Activated CD8-positive, alpha-beta memory T cell treated with anti-CD3 and anti-CD28 coated beads for 48 hours (primary cell): ENCODE data around the gene RALGPS1.

Experiments
- DNase-seq, 3 experiments: peaks; one replicate each; pipeline ENCODE4 v3.0.0-alpha.2; 2020; ENCODE audit warnings: low read depth in 2 of 3, low spot score in 2 of 3

The RALGPS1 gene

DNA sequence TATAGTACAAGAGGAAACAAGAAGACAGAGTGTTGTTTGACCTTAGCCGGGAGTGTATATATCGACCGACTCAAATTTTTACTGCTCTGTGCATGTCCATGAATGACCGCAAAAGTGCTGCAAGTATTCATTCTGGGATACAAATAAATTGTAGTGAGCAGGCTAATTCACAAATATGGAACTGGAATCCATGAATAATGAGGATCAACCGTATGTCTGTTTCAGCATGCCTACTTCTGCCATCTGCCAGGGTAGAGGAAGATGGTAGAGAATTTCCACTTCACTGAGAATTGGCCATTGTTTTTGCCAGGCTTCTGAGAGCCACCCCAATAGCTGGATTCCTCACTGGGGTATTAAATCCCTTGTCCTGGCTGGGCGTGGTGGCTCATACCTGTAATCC, 8.5 kb upstream of the RALGPS1 start:
- DNase-seq: no peak

DNA sequence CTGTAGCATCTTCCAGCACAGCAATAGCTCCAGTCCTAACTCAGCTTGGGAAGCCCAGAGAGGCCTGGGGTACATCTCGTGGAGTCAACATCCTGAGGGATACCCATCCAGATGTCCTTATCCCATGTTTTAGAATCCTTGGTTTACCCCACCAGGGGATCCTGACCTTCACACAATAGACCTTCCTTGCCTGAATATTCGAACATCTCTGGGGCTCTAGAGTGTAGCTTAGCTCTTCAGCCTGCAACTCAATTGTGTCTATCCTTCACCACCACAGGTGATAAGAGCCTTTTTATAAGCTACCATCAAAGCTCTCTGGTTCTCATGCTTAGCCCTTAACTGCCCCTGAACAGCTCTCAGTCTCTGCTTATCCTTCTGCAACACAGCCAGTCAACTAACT, 7.5 kb upstream of the RALGPS1 start:
- DNase-seq: no peak

DNA sequence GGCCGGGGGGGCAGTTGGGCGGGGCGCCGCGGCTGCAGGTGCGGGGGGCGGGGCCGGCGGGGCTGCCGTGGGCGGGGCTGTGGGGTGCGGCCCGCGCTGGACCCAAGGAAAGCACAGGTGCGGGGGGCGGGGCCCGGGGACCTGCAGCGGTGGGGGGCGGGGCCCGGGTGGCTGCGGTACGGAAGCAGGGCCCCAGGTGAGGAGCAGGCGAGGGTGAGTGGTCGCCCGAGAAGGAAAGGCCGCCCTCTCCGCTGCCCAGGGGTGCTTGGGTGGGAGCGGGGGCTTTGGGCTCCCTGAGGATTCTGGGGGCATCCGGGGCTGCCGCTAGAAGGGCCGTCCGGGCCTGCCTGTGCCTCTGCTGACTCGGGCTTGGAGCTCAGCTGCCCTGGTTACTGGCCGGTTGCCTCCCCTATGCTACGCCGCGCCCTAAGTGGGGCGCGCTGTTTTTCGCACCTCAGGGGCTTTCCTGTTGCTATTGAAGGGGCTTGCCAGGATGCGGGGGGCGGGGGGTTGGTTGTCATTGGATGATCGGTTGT, 767 bp downstream of the RALGPS1 start:
- no peak for DNase-seq

DNA sequence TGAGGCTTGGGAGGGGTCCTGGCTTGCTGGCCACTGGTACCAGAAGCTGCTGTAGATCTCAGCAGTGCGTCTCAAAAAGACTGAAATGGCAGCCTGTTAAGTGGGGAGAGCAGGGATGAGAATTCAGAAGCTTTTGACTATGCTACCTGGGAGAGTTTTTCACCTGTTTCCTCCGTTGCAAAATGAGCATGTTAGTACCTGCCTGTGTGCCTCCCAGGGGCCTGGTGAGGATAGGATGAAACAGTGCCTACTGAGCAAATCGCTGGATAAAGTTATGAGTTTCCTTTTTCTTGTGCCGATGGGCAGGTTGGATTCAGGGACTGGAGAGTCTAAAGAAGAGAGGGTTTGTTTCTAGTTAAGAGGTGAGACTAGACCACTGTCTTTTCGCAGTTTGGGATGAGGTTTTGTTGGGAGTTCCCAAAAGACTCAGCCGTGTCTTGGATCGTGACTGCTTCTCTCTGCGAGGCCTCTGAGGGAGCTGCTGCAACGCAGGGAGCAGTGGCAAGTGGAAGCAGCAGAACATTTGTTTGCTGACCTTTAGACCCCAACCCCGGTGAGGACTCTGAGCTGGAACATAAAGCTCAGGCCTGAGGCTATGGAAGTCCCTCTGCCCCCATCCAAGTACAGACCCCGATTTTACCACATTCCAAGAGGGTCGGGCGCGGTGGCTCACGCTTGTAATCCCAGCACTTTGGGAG, 1.4 kb downstream of the RALGPS1 start:
- DNase-seq: no peak

DNA sequence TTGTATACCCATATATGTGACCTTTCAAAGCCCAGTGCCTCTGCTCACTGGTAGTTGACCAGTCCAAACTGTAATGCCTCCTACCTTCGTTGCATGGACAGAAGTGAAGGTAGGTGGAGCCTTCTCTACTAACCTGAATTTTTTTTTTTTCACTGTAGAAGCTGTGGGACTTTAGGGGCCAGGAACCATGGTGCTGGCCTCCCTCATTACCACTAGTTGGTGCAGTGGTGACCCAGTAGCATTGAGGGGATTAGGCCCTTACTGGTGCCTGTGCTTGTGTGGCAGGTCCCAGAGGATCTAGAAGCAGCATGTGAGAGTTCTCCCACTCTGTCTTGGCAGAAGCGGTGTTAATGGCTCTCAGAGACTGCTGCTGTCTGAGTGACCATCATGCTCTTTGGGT, 2.3 kb downstream of the RALGPS1 start:
- no peak for DNase-seq

DNA sequence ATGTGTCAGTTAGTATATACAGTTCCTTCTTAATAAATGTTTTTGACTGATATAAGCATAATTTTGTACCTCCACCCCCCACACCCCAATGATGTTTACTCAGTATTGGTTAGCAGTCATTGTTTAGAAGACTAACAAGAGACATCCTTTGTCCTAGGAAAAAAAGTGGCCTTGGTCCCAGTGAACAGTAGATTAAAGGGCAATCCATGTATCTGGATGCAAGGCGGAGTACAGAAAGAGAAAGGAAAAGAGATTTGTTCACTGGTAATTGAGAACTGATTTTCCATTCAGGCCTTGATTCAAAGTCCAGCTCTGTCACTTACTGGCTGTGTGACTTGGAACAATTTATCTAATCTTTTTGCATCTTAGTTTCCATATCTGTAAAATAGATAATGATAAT, 4.6 kb downstream of the RALGPS1 start:
- DNase-seq: no peak

DNA sequence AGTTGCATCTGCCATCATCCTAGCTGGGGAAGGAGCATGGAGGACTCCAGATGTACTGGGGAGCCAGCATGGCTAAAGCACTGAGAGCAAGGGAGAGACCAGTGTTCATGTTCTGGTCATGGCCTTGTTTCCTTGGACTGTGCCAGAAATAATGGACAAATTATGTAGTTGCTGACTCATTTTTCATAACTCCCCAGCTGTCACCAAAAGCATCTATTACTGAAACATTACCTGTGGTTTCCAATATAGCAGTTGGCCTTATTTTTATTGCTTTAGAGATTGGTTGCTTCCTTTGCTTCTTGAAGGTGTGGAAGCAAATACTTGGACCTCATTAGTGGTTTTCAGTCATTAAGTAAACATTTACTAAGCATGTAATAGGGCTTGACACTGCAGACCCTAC, 11.3 kb downstream of the RALGPS1 start:
- no peak for DNase-seq

DNA sequence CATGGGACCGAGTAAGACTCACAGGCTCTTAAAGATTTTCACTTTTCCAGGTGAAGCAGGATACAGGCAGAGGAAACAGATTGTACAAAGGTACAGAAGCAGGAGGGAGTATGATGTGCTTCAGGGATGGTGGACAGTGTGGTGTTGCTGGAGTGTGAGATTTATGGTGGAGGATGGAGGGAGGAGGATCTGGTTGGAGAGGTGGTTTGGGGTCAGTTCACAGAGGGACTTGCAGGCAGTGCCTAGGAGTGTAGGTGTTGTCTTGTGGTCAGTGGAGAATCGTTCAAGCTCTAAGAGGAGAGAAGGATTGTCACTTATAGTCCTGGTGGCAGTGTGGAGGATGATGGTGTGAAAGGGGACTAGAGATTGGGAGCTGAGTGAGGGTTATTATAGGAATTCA, 11.8 kb downstream of the RALGPS1 start:
- no peak for DNase-seq

DNA sequence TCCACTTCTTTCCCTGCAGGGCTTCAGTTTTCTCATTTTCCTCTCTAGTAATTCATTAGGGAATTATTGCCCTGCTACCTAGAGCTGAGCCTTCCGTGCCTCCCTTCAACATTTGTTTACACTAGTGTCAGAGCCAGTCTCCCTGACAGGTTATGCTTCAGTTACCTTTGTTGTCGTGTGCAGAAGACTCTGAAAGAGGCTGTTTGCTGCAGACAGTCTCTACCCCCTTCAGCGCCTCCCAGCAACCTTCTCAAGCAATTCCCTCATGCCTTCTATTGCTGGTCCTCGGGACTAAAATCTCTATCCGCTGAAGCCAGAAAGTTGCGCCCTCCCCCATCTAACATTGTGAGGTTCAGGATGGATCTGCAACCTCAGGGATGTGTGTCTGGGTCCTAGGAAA, 12.8 kb downstream of the RALGPS1 start:
- DNase-seq: no peak

DNA sequence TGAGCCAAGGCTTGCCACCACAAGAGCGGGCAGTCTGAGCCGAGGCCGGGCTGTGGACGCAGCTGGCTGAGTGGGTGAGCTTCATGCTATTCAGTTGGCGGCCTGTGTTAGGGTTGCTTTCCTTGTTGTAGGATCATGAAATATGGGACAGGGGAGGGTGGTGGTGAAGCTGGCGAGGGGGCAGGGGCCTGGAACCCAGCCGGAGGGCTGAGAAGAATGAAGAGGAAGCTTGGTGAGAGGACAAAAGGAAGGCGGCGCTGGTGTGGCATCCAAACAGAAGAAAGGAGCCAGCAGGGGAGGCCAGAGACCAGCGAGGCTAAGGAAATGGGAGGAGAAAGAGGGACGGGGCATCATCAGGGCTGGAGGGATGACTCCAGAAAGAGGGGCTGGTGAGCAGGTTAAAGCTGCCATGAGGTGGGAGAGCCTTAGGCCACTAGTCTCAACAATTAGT, 18.3 kb downstream of the RALGPS1 start:
- no peak for DNase-seq

DNA sequence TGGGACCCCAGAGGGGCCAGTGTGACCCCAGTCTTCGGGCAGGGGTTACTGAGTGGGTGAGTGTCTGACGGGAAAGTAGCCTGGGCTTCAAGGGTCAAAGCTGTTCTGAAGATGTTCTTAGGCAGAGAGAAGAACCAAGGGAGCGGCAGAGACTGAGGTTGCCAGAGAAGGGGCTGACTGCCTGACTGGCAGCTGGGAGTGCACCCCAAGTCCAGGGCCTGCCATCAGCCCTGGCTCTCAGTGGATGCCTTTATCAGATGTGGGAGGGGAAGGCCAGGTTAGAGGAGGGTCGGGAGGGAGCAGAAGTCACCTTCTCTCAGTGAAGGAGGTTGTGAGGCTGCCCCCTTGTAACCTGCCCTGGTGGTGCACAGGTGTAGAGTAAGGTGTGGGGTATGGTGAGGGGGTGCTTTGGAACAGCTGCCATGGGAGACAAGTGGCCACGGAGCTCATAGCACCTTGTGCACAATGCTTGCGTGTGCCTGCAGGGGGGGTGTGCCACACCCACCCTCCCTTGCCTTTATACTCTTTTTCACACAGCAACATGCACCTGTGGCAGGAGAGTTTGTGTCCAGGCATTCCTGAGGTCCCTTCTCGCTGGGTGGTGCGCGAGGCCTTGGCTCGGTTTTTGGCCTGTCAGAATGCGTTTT, 18.9 kb downstream of the RALGPS1 start:
- no peak for DNase-seq

DNA sequence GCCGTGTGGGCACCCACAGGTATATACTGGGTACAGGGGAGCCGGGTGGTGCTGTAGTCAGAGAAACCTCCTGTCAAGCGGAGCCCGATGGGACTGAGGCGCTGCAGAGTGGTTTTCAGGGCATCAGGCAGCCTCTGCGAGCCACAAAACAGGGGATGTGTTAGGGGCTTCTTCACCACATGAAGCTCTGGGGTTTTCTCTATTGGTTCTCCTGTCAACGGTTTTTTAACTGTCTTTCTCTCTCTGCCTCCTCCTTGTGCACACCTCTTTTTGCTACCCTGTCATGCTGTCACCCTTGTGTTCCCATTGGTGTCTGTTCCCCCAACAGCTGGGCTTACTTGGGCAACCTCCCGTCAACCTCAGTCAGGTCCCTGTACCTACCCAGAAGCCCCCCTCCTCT, 19.9 kb downstream of the RALGPS1 start:
- no peak for DNase-seq

DNA sequence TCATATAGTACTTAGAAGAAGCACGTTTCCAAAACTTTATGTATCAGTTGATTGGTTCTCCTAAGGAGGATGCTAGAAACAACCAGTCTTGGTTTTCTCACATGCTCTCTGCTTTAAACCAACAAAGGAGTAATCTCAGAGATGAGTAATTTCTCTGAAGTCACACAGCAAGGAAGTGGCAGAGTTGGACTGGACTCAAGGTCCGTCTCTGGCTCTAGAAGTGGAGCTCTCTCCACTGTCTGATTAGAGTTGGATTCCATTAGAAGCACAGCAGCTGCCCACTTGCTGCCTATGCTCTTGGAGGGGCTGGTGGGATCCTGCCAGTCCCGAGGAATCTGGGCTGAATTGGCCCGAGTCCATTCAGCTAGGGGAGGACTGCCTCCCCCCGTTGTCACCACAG, 21.0 kb downstream of the RALGPS1 start:
- no peak for DNase-seq

DNA sequence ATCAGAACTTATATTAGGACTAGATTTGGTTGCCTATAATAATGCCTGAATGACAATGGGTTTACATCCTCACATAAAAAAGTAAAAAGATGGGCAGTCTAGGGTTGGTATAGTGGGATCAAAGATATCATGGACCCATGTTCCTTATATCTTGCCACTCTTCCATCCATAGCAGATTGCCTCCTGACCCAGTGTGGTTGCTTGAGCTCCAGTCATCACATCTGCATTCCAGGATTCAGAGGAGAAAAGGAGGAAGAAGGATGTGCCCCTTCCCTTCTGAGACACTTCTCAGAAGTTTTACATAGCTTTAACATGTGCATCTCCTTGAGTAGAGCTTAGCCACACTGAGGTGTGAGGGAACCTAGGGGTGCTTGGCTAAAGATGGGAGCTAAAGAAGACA, 22.9 kb downstream of the RALGPS1 start:
- no peak for DNase-seq

DNA sequence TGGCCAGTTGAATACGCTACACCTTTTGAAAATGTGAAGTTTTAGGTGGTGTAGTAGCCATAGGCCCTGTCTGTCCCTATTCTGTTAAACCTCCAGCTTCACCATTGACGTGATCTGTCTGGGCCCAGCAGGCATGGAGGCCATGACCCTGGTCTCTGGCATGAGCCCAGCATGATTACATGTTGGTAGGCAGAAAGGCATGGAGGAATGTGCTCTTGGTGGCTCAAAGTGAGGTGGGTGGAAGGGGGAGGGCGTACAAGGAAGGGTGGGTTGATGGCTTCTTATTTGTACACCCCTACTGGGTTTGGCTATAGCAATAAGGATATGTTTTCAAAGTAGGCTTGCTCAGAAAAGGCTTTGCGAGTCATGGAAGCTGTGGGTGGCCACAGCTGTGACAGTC, 23.7 kb downstream of the RALGPS1 start:
- DNase-seq: no peak

DNA sequence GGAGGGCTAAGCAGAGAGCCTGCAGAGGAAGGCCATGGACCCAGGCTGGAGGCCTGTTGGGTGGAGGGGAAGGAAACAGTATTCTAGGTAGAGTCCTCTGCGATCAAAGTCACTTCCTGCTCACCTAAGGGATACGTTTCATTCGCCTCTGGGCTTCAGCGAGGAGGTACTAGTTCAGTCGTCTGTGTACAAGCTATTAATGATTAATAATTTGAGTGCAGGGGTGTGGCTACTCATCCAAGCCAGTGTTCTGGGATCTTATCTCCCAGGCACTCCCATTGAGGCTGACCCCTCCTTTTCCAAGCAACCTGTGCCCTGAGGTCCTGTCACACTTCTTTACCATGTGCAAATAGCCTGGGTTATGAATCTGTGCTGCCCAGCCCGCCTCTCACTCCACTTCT, 25.2 kb downstream of the RALGPS1 start:
- no peak for DNase-seq

DNA sequence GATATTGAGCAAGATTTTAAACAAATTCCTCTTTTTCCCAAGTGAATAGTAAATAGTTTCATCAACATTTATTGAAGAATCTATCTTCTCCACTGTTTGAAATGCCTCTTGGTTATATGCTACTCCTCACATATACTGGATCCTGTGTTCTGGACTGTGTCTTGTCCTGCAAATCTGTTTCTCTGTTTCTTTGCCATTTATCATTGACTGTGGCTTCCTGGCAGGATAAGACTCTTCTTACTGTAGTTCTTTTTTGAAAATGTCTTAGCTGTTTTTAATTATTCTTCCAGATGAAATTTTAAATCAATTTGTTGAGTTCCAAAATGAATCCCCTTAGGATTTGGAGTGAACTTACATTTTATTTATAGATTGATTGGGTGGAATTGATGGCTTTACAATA, 27.8 kb downstream of the RALGPS1 start:
- DNase-seq: no peak

DNA sequence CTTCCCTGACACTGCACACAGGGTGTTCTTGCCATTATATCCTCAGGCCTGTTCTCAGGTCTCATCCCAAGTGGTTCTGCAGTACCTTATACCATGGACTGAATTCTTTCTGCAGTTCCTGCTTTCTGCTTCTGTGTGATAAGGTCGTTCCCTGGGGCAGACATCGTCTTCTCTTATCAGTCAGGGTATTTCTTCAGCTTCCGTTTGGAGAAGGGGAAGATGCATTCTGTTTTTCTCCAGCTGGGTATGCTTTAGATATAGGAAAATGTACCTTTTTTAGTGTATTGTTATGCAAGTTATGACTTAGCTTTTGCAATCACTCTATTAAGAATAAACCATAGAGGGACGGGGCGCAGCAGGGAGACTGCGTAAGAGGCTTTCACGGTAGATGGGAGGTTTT, 31.1 kb downstream of the RALGPS1 start:
- DNase-seq: no peak

DNA sequence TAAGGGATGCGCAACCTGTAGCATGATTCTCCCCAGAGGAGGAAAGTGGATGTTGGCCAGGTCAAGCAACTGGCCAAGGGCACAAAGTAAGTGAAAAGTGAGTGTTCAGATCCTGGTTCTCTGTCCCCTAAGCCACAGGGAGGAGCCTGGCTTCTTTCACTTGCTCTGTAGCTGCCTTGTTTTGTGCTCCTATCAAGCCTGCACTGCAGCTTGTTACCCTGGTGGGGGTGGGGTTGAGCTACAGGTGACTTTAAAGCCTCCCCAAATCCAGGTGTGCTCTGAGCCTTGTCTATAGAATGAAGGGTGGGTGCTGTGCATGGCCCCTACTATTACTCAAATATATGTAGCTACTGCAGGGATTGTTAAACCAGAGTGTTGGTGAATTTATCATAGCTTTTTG, 32.9 kb downstream of the RALGPS1 start:
- DNase-seq: no peak

DNA sequence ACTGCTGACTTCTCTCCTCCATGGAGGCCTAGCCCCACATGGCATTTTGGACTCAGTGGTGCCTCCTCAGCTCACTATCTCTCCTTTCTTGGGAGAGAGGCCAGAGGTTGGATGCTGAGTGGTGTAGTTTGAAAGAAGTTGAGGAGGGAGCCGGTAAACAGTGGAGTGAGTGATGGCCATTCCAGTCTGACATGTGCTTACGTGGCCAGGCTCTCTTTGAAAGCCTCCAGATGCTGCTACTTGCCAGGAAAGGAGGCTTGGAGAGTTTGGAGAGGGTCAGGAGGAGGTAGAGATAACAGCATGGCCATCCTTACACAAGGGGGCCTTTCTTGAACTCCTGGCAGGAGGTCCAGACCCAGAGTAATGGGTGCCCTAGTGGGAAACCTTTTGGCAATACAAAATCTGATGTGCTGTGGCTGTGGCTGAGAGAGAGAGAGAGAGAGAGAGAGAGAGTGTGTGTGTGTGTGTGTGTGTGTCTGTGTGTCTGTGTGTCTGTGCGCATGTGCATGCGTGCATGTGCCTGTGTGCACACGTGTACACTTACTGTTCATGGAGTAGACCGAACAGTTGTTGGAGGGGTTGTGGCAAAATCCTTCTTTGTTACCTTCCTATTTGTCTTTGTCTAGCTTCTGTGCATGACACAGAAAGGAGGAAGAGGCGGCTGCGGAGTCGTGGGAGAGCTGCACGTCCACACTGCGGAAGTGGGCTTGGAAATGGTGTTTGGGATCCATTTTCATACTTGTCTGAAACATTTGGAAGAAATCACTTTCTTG, 37.8 kb downstream of the RALGPS1 start:
- no peak for DNase-seq

DNA sequence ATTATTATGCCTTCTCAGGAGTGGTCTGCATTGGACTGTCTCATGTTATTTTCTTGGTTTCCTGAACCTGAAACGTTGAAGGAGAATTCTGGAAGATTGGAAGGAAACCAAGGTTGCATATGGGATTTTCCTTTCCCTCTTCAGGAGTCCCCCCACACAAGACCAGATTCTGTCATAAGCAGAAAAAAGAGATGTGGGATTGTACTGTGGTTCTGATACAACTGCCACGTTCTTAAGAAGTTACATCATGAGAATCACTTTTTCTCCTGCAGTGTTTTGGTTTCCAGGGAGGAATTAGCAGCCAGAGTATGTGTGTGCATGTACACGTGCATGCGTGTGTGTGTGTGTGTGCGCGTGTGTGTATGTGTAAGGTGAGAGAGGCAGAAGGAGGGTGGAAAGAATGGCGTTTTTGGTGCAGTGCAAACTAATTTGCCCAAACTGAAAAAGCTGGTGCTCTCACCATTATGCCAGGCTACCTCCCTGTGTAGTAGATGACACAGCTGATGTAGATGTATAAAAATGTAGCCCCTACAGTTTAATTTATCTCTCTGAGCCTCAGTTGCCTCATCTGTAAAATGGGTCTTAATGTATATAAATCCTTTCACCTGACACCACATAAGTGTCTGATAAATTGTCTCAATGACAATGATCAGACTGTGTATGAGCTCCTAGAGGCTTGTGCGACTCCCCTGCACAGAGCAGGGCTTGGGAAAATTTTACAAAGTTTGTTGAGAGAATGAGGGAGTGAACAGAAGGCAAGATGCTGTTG, 38.6 kb downstream of the RALGPS1 start:
- DNase-seq: no peak
